K562 (cell line): Measurements from ENCODE around the gene CERS6. TPM values are rescaled to one million over a fixed set of nuclear protein-coding genes. Genes with fewer than 3 reads are reported as not detected.
A peak's percentile ranks its signal among the peaks of the same experiment; 100 is the strongest.
"Not testable (repeated sequence)": the region's sequence is repeated elsewhere in the genome, so short reads cannot be mapped to it uniquely, and the experiment has no call there.

Experiments
- ATAC-seq: fragments of 200-7000 bp; cut with Tn5 transposase; 3 replicates; pipeline ENCODE4 v1.9.1; 2020; ENCODE audit warnings: moderate library complexity
- BruUV-seq: library from RNA; stranded (reverse); fragments of 400-500 nt; replicated peaks from 2 replicates; lab custom pipeline; 2021; lab: Mats Ljungman, UMichigan
- CTCF ChIA-PET: fragments of 300-600 bp; formaldehyde crosslinking; extraction: SDS; loops from one replicate; lab custom pipeline; 2021; ENCODE audit warnings: low intra/inter-chr PET ratio; lab: Yijun Ruan, JAX
- POLR2A ChIA-PET: fragments of 300-600, 350-650 bp; sonication (Branson Sonifier 250); formaldehyde crosslinking; extraction: SDS; loops from one replicate; lab custom pipeline; 2021; ENCODE audit warnings: antibody characterized with exemption, inconsistent platforms; lab: Yijun Ruan, JAX
- DNase-seq, 4 experiments: peaks; one replicate each; pipeline versions ENCODE4 v3.0.0 to v3.0.0-alpha.2; 2011 to 2018; ENCODE audit warnings: low spot score in 3 of 4, mixed read lengths in 3 of 4; ENCODE audit errors: extremely low read depth in 1 of 4
- FAIRE-seq: peaks from 2 replicates; lab custom pipeline; 2011; peaks lifted over from hg19 to GRCh38; lab: Jason Lieb, UNC
- H2AFZ ChIP-seq: 2 replicates; pipeline ENCODE4 v1.6.0; 2011; ENCODE audit warnings: low read depth, low read length, control low read depth, inconsistent platforms
- H3K27ac ChIP-seq: fragments of 200-600 bp; 3 replicates; pipeline ENCODE4 v1.8.0; 2011; ENCODE audit warnings: low read depth, mild to moderate bottlenecking, control low read depth, inconsistent platforms, low read length, moderate library complexity, mixed read lengths; ENCODE audit errors: extremely low read depth
- H3K27me3 ChIP-seq, 2 experiments: fragments of 300-600 bp in 1 of 2; 2 replicates in 1 of 2; 3 replicates in 1 of 2; pipeline versions ENCODE4 v1.6.0 to v1.8.0; 2011; ENCODE audit warnings: inconsistent platforms in 2 of 2, low read length in 2 of 2, mild to moderate bottlenecking in 1 of 2, mixed read lengths in 1 of 2, moderate library complexity in 1 of 2; ENCODE audit not compliant: control insufficient read depth in 2 of 2, insufficient read depth in 2 of 2
- H3K36me3 ChIP-seq: fragments of 300-600 bp; 3 replicates; pipeline ENCODE4 v1.8.0; 2011; ENCODE audit warnings: mild to moderate bottlenecking, low read length, inconsistent platforms; ENCODE audit not compliant: control insufficient read depth, insufficient read depth
- H3K4me1 ChIP-seq, 2 experiments: fragments of 200-600 bp in 1 of 2; replicated peaks in 1 of 2; 2 replicates in 1 of 2; 3 replicates in 1 of 2; pipeline versions ENCODE4 v1.5.1 to v1.8.0; 2011; ENCODE audit warnings: inconsistent platforms in 2 of 2, low read length in 2 of 2, mild to moderate bottlenecking in 1 of 2, mixed read lengths in 1 of 2, moderate library complexity in 1 of 2; ENCODE audit not compliant: control insufficient read depth in 2 of 2, insufficient read depth in 2 of 2
- H3K4me2 ChIP-seq: 2 replicates; pipeline ENCODE4 v1.6.1; 2011; ENCODE audit warnings: low read length, control low read depth, inconsistent platforms, mixed read lengths; ENCODE audit not compliant: insufficient read depth
- H3K4me3 ChIP-seq: fragments of 200-600 bp; sonication (generic), shearing (Covaris generic); 2 replicates; pipeline ENCODE4 v1.5.1; 2016; ENCODE audit warnings: control low read depth, inconsistent platforms
- H3K79me2 ChIP-seq: fragments of 200-600 bp; 3 replicates; pipeline ENCODE4 v1.8.0; 2011; ENCODE audit warnings: low read length, inconsistent platforms; ENCODE audit not compliant: control insufficient read depth, insufficient read depth
- H3K9ac ChIP-seq, 2 experiments: 2 replicates each; pipeline versions ENCODE4 v1.6.0 to v1.6.1; 2011; ENCODE audit warnings: low read depth in 2 of 2, low read length in 2 of 2, control low read depth in 1 of 2, inconsistent platforms in 1 of 2, mild to moderate bottlenecking in 1 of 2, mixed read lengths in 1 of 2; ENCODE audit not compliant: insufficient read depth in 1 of 2
- H3K9me1 ChIP-seq: one replicate; pipeline ENCODE4 v1.6.0; 2011; ENCODE audit warnings: inconsistent platforms, mild to moderate bottlenecking, low read length, moderate library complexity; ENCODE audit not compliant: control insufficient read depth, insufficient read depth
- H3K9me3 ChIP-seq: replicated peaks from 2 replicates; pipeline ENCODE4 v1.5.1; 2011; ENCODE audit warnings: low read depth, low read length, inconsistent platforms; ENCODE audit not compliant: control insufficient read depth, insufficient read depth
- H4K20me1 ChIP-seq: replicated peaks from 2 replicates; pipeline ENCODE4 v1.6.1; 2011; ENCODE audit warnings: low read length, inconsistent platforms, mixed read lengths; ENCODE audit not compliant: control insufficient read depth, insufficient read depth
- DDX20 ChIP-seq: fragments of 450-650 bp; IDR thresholded peaks from 2 replicates; pipeline ENCODE4 v1.6.1; 2016; ENCODE audit warnings: missing genetic modification characterization, low read depth, mild to moderate bottlenecking, missing compliant biosample characterization, moderate library complexity
- E2F3 ChIP-seq: fragments of 250-450 bp; sonication (Bioruptor Pico); IDR thresholded peaks from 2 replicates; pipeline ENCODE4 v1.4.0; 2020; ENCODE audit warnings: mild to moderate bottlenecking
- ILK ChIP-seq: fragments of 450-650 bp; IDR thresholded peaks from 2 replicates; pipeline ENCODE4 v1.6.1; 2016; ENCODE audit warnings: missing genetic modification characterization, low read depth, mild to moderate bottlenecking, missing compliant biosample characterization, moderate library complexity, borderline replicate concordance
- MECOM ChIP-seq: fragments of 250-450 bp; sonication (Bioruptor Pico); IDR thresholded peaks from 2 replicates; pipeline ENCODE4 v1.8.0; 2022; ENCODE audit warnings: inconsistent platforms
- NFXL1 ChIP-seq: fragments of 450-650 bp; formaldehyde crosslinking; IDR thresholded peaks from 2 replicates; pipeline ENCODE4 v1.4.0; 2021; ENCODE audit warnings: mild to moderate bottlenecking
- PTRF ChIP-seq: fragments of 450-650 bp; IDR thresholded peaks from 2 replicates; pipeline ENCODE4 v1.6.1; 2016; ENCODE audit warnings: mild to moderate bottlenecking, missing genetic modification characterization, missing compliant biosample characterization
- PTTG1 ChIP-seq: fragments of 450-650 bp; IDR thresholded peaks from 2 replicates; pipeline ENCODE4 v1.6.1; 2016; ENCODE audit warnings: low read depth, mild to moderate bottlenecking, missing genetic modification characterization, missing compliant biosample characterization
- TEAD1 ChIP-seq, 2 experiments: fragments of 450-650 bp in 1 of 2; sonication (generic) in 1 of 2; formaldehyde crosslinking; IDR thresholded peaks; 2 replicates each; pipeline versions ENCODE4 v1.4.0 to v1.8.0; 2020 to 2022; ENCODE audit warnings: mild to moderate bottlenecking in 2 of 2, missing genetic modification reagents in 1 of 2
- TEAD2 ChIP-seq: fragments of 450-650 bp; IDR thresholded peaks from 2 replicates; pipeline ENCODE4 v1.6.1; 2016; ENCODE audit warnings: missing genetic modification characterization, control low read depth, missing compliant biosample characterization
- ZBTB17 ChIP-seq: fragments of 450-650 bp; formaldehyde crosslinking; IDR thresholded peaks from 2 replicates; pipeline ENCODE4 v1.4.0; 2020; ENCODE audit warnings: mild to moderate bottlenecking
- ZNF175 ChIP-seq: fragments of 200-800 bp; sonication (Bioruptor generic); IDR thresholded peaks from 2 replicates; pipeline ENCODE4 v1.6.1; 2016; ENCODE audit warnings: low read depth, mild to moderate bottlenecking, missing genetic modification characterization, missing compliant biosample characterization
- ZNF23 ChIP-seq: fragments of 250-450 bp; sonication (Bioruptor Pico); IDR thresholded peaks from 2 replicates; pipeline ENCODE4 v1.4.0; 2020; ENCODE audit warnings: mild to moderate bottlenecking
- ZNF311 ChIP-seq: fragments of 250-450 bp; sonication (Bioruptor Pico); IDR thresholded peaks from 2 replicates; pipeline ENCODE4 v1.4.0; 2020; ENCODE audit warnings: mild to moderate bottlenecking, moderate library complexity
- ZNF584 ChIP-seq: fragments of 200-800 bp; sonication (Bioruptor generic); IDR thresholded peaks from 2 replicates; pipeline ENCODE4 v1.6.1; 2016; ENCODE audit warnings: low read depth, mild to moderate bottlenecking, missing genetic modification characterization, missing compliant biosample characterization
- ZNF668 ChIP-seq: fragments of 250-450 bp; sonication (Bioruptor Pico); IDR thresholded peaks from 2 replicates; pipeline ENCODE4 v1.8.0; 2022; ENCODE audit warnings: mild to moderate bottlenecking, inconsistent platforms
- WGBS: fragments of 100-300 bp; shearing (Covaris generic); methylation state at CpG from one replicate; pipeline ENCODE4 v1.1.6; 2016; ENCODE audit warnings: low coverage, mixed read lengths; ENCODE audit not compliant: insufficient coverage; ENCODE audit errors: missing lambda C conversion rate; 5-methylcytosine and 5-hydroxymethylcytosine counted together
- in situ Hi-C: fragments of 300-500 bp; cut with MboI; formaldehyde crosslinking; loops from 4 replicates; pipeline ENCODE4 v1.15.0; 2018; ENCODE audit warnings: inconsistent platforms, mixed read lengths
- intact Hi-C: fragments of 100-400 bp; cut with micrococcal nuclease; formaldehyde crosslinking; loops from 2 replicates; pipeline ENCODE4 v1.14.2; 2022
- polyA plus RNA-seq, 8 experiments: library from polyadenylated mRNA; depleted of rRNA in 4 of 8; stranded (reverse) in 5 of 8; unstranded in 3 of 8; fragments of >200 nt; fragmentation: Nextera tagmentation in 2 of 8; fragmentation: Illumina TruSeq in 1 of 8; extraction: Ambion mirVana in 2 of 8; extraction: Trizol in 1 of 8; gene quantifications; 2 replicates each; pipeline versions ENCODE4 v1.2.1 to v1.2.3, GENCODE V29; 2011 to 2014; ENCODE audit warnings: inconsistent platforms in 1 of 8, missing spikeins in 1 of 8
- total RNA-seq, 7 experiments: library from RNA; depleted of rRNA in 6 of 7; stranded (reverse); fragments of >200 nt in 6 of 7; fragmentation: Illumina TruSeq in 2 of 7; extraction: Trizol in 2 of 7; gene quantifications; 2 replicates each; pipeline versions ENCODE4 v1.2.1 to v1.2.3, GENCODE V29; 2011 to 2021; ENCODE audit warnings: low replicate concordance in 1 of 7
- TF ChIP-seq, protein P1 (sequence below): fragments of 450-650 bp; conservative IDR thresholded peaks from 2 replicates; pipeline ENCODE4 v1.6.1; 2016; ENCODE audit warnings: missing genetic modification characterization, low read depth, mild to moderate bottlenecking, missing compliant biosample characterization, moderate library complexity
- TF ChIP-seq, protein P2 (sequence below), 3 experiments: fragments of 200-800 bp in 1 of 3; fragments of 250-450 bp in 1 of 3; fragments of 450-650 bp in 1 of 3; sonication (Bioruptor Pico) in 1 of 3; sonication (Bioruptor generic) in 1 of 3; formaldehyde crosslinking in 1 of 3; IDR thresholded peaks; 2 replicates each; pipeline versions ENCODE4 v1.6.1 to v1.8.0; 2016 to 2022; ENCODE audit warnings: mild to moderate bottlenecking in 2 of 3, missing genetic modification characterization in 2 of 3, missing compliant biosample characterization in 1 of 3, moderate library complexity in 1 of 3

The CERS6 gene
- total and polyA plus RNA-seq, 9 of the 15 experiments (the other 6 are each of a cell fraction or from before 2014, with no cell fraction given): 1.6 to 13.6 (median 11.4) TPM

DNA sequence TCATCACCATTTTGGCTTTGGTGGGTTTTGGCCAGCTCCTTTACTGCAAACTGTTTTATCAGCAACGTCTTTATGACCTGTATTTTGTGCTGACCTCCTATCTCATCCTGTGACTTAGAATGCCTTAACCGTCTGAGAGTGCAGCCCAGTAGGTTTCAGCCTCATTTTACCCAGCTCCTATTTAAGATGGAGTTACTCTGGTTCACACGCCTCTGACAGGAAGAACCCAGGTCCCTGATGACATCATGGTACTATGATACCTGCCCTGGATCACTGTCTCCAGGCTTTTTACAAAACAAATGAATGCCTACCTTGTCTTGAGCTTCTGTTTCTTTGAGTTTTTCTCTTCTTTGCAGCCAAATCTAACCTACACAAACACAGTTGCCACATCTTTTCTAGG is 208.6 kb downstream of the CERS6 start:
- H3K9me1 ChIP-seq, CTCF ChIA-PET, FAIRE-seq, BruUV-seq, H3K4me3 ChIP-seq, H4K20me1 ChIP-seq, H3K27ac ChIP-seq, H3K36me3 ChIP-seq, ATAC-seq, H3K9me3 ChIP-seq, H3K4me2 ChIP-seq, in situ Hi-C loops, H3K79me2 ChIP-seq, H3K9ac ChIP-seq, H3K27me3 ChIP-seq, H2AFZ ChIP-seq, DNase-seq, intact Hi-C loops: not testable (repeated sequence)
- peaks cover 3 to 11% of the 10 kb centered on the region in 2 experiments; a peak in 3 of 5 replicates for H3K4me1 ChIP-seq
- POLR2A ChIA-PET: interaction anchor here (0.7 to 1.4 kb wide), 2 partner anchors 16 to 337 kb away, joined by 3 read pairs; no protein-coding TSS in a partner anchor
- WGBS: 24% methylated on average over 3 of the region's 3 CpGs
- TF ChIP-seq MECOM: peak; percentile 89
- peak; percentile 48; the same call in 1 of the 2 replicates for TF ChIP-seq ILK
- 0 out of 2 replicates have a peak, but pooled peaks have one; percentile 61 for TF ChIP-seq ZNF175 (CRISPR knock-in tag)
- TF ChIP-seq ZBTB17 (CRISPR knock-in tag): peak; percentile 57; the same call in 1 of the 2 replicates
- peak; percentile 96 for TF ChIP-seq ZNF311 (CRISPR knock-in tag)
- TF ChIP-seq PTRF (tag): peak; percentile 71
- peak; percentile 89 for TF ChIP-seq PTTG1 (tag)
- TF ChIP-seq E2F3: 0 out of 2 replicates have a peak, but pooled peaks have one; percentile 34
- TF ChIP-seq DDX20 (tag): peak; percentile 77
- TF ChIP-seq, protein P1, sequence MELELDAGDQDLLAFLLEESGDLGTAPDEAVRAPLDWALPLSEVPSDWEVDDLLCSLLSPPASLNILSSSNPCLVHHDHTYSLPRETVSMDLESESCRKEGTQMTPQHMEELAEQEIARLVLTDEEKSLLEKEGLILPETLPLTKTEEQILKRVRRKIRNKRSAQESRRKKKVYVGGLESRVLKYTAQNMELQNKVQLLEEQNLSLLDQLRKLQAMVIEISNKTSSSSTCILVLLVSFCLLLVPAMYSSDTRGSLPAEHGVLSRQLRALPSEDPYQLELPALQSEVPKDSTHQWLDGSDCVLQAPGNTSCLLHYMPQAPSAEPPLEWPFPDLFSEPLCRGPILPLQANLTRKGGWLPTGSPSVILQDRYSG: peak; percentile 84; the same call in 1 of the 2 replicates
- TF ChIP-seq TEAD1 (CRISPR knock-in tag; IDR thresholded peaks at IDR 0.05): 0 out of 4 replicates have a peak, but pooled peaks of 1 of the 2 experiments have one; percentile 75
- peak; percentile 85; the same call in 1 of the 2 replicates for TF ChIP-seq NFXL1 (CRISPR knock-in tag)
- TF ChIP-seq ZNF668 (CRISPR knock-in tag): 0 out of 2 replicates have a peak, but pooled peaks have one; percentile 60
- peak; percentile 67; the same call in 1 of the 2 replicates for TF ChIP-seq TEAD2
- peak; percentile 80 for TF ChIP-seq ZNF584 (CRISPR knock-in tag)
- TF ChIP-seq, protein P2, sequence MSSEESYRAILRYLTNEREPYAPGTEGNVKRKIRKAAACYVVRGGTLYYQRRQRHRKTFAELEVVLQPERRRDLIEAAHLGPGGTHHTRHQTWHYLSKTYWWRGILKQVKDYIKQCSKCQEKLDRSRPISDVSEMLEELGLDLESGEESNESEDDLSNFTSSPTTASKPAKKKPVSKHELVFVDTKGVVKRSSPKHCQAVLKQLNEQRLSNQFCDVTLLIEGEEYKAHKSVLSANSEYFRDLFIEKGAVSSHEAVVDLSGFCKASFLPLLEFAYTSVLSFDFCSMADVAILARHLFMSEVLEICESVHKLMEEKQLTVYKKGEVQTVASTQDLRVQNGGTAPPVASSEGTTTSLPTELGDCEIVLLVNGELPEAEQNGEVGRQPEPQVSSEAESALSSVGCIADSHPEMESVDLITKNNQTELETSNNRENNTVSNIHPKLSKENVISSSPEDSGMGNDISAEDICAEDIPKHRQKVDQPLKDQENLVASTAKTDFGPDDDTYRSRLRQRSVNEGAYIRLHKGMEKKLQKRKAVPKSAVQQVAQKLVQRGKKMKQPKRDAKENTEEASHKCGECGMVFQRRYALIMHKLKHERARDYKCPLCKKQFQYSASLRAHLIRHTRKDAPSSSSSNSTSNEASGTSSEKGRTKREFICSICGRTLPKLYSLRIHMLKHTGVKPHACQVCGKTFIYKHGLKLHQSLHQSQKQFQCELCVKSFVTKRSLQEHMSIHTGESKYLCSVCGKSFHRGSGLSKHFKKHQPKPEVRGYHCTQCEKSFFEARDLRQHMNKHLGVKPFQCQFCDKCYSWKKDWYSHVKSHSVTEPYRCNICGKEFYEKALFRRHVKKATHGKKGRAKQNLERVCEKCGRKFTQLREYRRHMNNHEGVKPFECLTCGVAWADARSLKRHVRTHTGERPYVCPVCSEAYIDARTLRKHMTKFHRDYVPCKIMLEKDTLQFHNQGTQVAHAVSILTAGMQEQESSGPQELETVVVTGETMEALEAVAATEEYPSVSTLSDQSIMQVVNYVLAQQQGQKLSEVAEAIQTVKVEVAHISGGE (CRISPR knock-in tag; IDR thresholded peaks at IDR 0.05): 0 out of 6 replicates have a peak, but pooled peaks of 1 of the 3 experiments have one; percentile 31
- peak; percentile 77; the same call in 1 of the 2 replicates for TF ChIP-seq ZNF23 (CRISPR knock-in tag)
